ENCODE results near the gene FGFBP1.

GRCh38 chr4:15912961-15913630 is 25.4 kb downstream of the FGFBP1 start:
- no peak for TF ChIP-seq TAF1 (IDR thresholded peaks at IDR 0.05; ENCODE audit: low read depth)
- no peak for TF ChIP-seq POLR2AphosphoS5 (IDR thresholded peaks at IDR 0.05)
- no peak for TF ChIP-seq EZH2 (IDR thresholded peaks at IDR 0.05; ENCODE audit: borderline replicate concordance, insufficient read depth, low read length, poor library complexity, severe bottlenecking)
- no peak for TF ChIP-seq REST (IDR thresholded peaks at IDR 0.05; ENCODE audit: borderline replicate concordance)

Data from neural cell (in vitro differentiated cells).